GOT3 (cell line): ENCODE measurements around the gene ATAD3C.
"Not testable (repeated sequence)": the region's sequence is repeated elsewhere in the genome, so short reads cannot be mapped to it uniquely, and the experiment has no call there.

Experiments
- DNase-seq: peaks from one replicate; lab custom pipeline; 2025; ENCODE audit warnings: mixed read lengths; lab: John Stamatoyannopoulos, UW

Gene ATAD3C

GRCh38 chr1:1442069-1442770 lies 7.3 kb upstream of the ATAD3C start:
- no peak for DNase-seq

- not testable (repeated sequence) for DNase-seq
Observed at GRCh38 chr1:1446631-1447030, 2.9 kb upstream of the ATAD3C start.

- DNase-seq = not testable (repeated sequence)
Observed at GRCh38 chr1:1450616-1451015, 1.1 kb downstream of the ATAD3C start.

GRCh38 chr1:1451696-1452364 lies 2.3 kb downstream of the ATAD3C start:
- no peak for DNase-seq

GRCh38 chr1:1452365-1452739 lies 2.9 kb downstream of the ATAD3C start:
- DNase-seq = not testable (repeated sequence)

- DNase-seq = no peak
Observed at GRCh38 chr1:1452882-1453281, 3.4 kb downstream of the ATAD3C start.

GRCh38 chr1:1454286-1455056 lies 5.0 kb downstream of the ATAD3C start:
- not testable (repeated sequence) for DNase-seq

- DNase-seq = no peak
Observed at GRCh38 chr1:1455366-1455884, 5.9 kb downstream of the ATAD3C start.

GRCh38 chr1:1455934-1456333 lies 6.4 kb downstream of the ATAD3C start:
- not testable (repeated sequence) for DNase-seq

- not testable (repeated sequence) for DNase-seq
Observed at GRCh38 chr1:1456683-1457255, 7.3 kb downstream of the ATAD3C start.

GRCh38 chr1:1459156-1459555 lies 9.7 kb downstream of the ATAD3C start:
- not testable (repeated sequence) for DNase-seq

- not testable (repeated sequence) for DNase-seq
Observed at GRCh38 chr1:1459711-1460110, 10.2 kb downstream of the ATAD3C start.

GRCh38 chr1:1460540-1461130 lies 11.1 kb downstream of the ATAD3C start:
- no peak for DNase-seq

- no peak for DNase-seq
Observed at GRCh38 chr1:1461721-1462317, 12.3 kb downstream of the ATAD3C start.

- no peak for DNase-seq
Observed at GRCh38 chr1:1462318-1462966, 13.0 kb downstream of the ATAD3C start.

- no peak for DNase-seq
Observed at GRCh38 chr1:1463312-1463711, 13.8 kb downstream of the ATAD3C start.

GRCh38 chr1:1468196-1468985 lies 18.9 kb downstream of the ATAD3C start:
- not testable (repeated sequence) for DNase-seq

- no peak for DNase-seq
Observed at GRCh38 chr1:1470626-1471388, 21.3 kb downstream of the ATAD3C start.

- peak; percentile 69 for DNase-seq
Observed at GRCh38 chr1:1471389-1472052, 22.0 kb downstream of the ATAD3C start, which contains the start of gene ATAD3B. ATAD3B (plus strand) TSS chr1:1471765; CDS start chr1:1471885, 120 bp downstream.
